ENCODE data around the gene FTL. TPM values are rescaled to one million over a fixed set of nuclear protein-coding genes. Genes with fewer than 3 reads are reported as not detected.

Gene FTL
- total RNA-seq, 1 donor from 2014 or later: 834 TPM

DNA sequence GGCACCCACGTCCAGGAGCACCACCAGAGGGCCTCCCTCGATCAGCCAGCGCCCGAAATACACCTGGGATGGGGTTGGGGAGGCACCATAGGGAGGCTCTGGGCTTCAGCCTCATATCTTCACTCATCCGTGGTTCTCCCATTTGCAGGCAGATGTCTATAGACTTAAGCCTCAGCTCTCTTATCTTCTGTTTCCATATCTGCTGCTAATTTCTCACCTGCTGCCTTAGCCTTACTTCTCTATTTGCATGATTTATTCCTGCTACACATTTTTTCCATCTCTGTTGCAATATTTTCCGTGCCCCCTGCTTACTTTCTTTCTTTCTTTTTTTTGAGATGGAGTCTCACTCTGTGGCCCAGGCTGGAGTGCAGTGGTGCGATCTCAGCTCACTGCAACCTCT, 22.2 kb downstream of the FTL start:
- no peaks in the 10 kb centered on the region for H3K27me3 ChIP-seq (ENCODE audit: low read depth)
- peaks cover 67% of the 10 kb centered on the region for H3K36me3 ChIP-seq
- intact Hi-C loops (cut with micrococcal nuclease): no loop called here
- peak overlapping the region; percentile 12 for H3K27ac ChIP-seq (replicated peaks)
- H3K9me3 ChIP-seq (replicated peaks): no peaks in the 10 kb centered on the region
- TF ChIP-seq, protein P1, sequence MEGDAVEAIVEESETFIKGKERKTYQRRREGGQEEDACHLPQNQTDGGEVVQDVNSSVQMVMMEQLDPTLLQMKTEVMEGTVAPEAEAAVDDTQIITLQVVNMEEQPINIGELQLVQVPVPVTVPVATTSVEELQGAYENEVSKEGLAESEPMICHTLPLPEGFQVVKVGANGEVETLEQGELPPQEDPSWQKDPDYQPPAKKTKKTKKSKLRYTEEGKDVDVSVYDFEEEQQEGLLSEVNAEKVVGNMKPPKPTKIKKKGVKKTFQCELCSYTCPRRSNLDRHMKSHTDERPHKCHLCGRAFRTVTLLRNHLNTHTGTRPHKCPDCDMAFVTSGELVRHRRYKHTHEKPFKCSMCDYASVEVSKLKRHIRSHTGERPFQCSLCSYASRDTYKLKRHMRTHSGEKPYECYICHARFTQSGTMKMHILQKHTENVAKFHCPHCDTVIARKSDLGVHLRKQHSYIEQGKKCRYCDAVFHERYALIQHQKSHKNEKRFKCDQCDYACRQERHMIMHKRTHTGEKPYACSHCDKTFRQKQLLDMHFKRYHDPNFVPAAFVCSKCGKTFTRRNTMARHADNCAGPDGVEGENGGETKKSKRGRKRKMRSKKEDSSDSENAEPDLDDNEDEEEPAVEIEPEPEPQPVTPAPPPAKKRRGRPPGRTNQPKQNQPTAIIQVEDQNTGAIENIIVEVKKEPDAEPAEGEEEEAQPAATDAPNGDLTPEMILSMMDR (IDR thresholded peaks at IDR 0.05; ENCODE audit: borderline replicate concordance): no peak
- H3K4me1 ChIP-seq: peaks cover 48% of the 10 kb centered on the region
- no peak overlapping the region for H3K4me3 ChIP-seq
- DNase-seq: no peak

DNA sequence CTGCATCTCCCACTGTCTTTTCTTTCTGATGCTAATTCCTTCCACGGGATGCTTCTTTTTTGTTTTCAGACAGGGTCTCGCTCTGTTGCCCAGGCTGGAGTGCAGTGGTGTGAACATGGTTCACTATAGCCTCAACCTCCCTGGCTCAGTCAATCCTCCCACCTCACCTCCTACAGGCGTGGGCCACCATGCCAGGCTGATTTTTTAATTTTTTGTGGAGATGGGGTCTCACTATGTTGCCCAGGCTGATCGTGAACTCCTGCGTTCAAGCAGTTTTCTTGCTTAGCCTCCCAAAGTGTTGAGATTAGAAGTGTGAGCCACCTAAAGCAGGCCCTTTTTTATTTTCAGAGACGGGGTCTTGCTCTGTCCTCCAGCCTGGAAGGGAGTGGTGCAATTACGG, 23.2 kb downstream of the FTL start:
- H3K36me3 ChIP-seq: peaks cover 57% of the 10 kb centered on the region
- H3K27me3 ChIP-seq (ENCODE audit: low read depth): no peaks in the 10 kb centered on the region
- no peak overlapping the region for H3K4me3 ChIP-seq
- peak overlapping the region; percentile 91 for H3K27ac ChIP-seq (replicated peaks)
- TF ChIP-seq, protein P1 (IDR thresholded peaks at IDR 0.05; ENCODE audit: borderline replicate concordance): no peak
- intact Hi-C loops (cut with micrococcal nuclease): no loop called here
- peaks cover 54% of the 10 kb centered on the region for H3K4me1 ChIP-seq
- DNase-seq: no peak
- no peaks in the 10 kb centered on the region for H3K9me3 ChIP-seq (replicated peaks)

DNA sequence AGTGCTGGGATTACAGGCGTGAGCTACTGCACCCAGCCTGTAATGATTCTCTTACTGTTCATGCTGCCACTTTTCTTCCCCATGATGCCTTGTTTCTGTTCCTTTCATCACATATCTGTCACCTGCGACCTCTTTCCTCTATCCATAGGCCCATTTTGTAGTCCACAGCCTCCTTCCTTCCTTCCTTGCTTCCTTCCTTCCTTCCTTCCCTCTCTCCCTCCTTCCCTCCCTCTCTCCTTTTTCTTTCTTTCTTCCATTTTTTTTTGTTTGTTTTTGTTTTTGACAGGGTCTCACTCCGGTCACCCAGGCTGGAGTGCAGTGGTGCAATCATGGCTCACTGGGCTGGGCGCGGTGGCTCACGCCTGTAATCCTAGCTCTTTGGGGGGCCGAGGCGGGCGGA, 23.8 kb downstream of the FTL start:
- TF ChIP-seq, protein P1 (IDR thresholded peaks at IDR 0.05; ENCODE audit: borderline replicate concordance): no peak
- intact Hi-C loops (cut with micrococcal nuclease): no loop called here
- H3K4me1 ChIP-seq: peaks cover 53% of the 10 kb centered on the region
- no peak overlapping the region for H3K4me3 ChIP-seq
- H3K36me3 ChIP-seq: peaks cover 51% of the 10 kb centered on the region
- no peak for DNase-seq
- no peaks in the 10 kb centered on the region for H3K27me3 ChIP-seq (ENCODE audit: low read depth)
- H3K9me3 ChIP-seq (replicated peaks): no peaks in the 10 kb centered on the region
- H3K27ac ChIP-seq (replicated peaks): peak overlapping the region; percentile 91

DNA sequence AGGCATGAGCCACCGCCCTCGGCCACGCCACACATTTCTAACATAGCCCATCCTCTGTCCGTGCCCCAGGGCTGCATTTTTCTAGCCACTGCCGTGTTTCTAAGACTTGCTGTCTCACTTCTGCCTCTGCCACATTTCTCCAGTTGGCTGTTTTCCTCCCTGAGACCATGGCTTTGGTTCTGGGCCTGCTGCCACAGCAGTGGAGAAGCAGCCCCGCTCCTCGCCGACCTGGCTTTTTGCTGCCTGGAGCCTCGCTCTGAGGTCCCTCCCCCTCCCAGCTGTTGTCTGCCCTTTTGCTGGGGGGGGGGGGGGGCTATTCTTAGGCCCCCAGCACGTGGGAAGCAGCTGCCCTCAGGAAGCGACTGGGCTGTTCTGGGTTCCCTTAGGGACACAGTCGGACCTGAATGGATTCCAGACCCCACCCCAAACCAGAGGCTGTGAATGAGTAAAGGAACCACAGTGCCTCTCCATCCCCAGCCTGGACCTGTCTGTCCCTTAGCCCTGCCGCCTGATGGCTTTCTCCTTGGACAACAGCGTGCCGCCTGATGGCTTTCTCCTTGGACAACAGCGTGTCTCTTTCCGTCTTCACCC, 24.7 kb downstream of the FTL start:
- TF ChIP-seq, protein P1 (IDR thresholded peaks at IDR 0.05; ENCODE audit: borderline replicate concordance): no peak
- peak; percentile 51 for DNase-seq
- Histone ChIP-seq H3K27ac (replicated peaks) (peak overlapping the region; percentile 91), H3K9me3 (replicated peaks) (no peaks in the 10 kb centered on the region), H3K4me1 (peaks cover 59% of the 10 kb centered on the region), H3K36me3 (peaks cover 42% of the 10 kb centered on the region), H3K27me3 (ENCODE audit: low read depth) (no peaks in the 10 kb centered on the region), H3K4me3 (peak overlapping the region; percentile 72)
- intact Hi-C loops (cut with micrococcal nuclease): no loop called here

DNA sequence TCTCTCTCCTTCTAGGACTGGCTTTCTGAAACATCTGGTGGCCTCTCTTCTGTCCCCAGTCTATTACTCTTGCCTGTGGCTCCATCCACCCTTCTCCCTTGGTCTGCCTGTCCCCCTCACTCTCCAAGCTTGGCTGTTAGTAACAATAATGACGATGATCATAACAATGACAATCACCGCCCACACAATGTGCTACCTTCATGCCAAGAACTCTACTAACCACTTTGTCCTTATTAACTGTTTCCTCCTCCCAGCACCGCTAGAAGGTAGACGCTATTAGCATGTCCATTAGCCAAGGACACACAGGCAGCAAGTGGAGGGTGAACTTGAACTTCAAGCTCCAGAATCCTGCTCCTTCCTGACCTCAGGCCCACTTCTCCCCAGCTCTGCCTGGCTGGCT, 25.3 kb downstream of the FTL start:
- H3K36me3 ChIP-seq: peaks cover 36% of the 10 kb centered on the region
- H3K27me3 ChIP-seq (ENCODE audit: low read depth): no peaks in the 10 kb centered on the region
- intact Hi-C loops (cut with micrococcal nuclease): no loop called here
- H3K27ac ChIP-seq (replicated peaks): peak overlapping the region; percentile 91
- peak overlapping the region; percentile 72 for H3K4me3 ChIP-seq
- H3K4me1 ChIP-seq: peaks cover 64% of the 10 kb centered on the region
- H3K9me3 ChIP-seq (replicated peaks): no peaks in the 10 kb centered on the region
- TF ChIP-seq, protein P1 (IDR thresholded peaks at IDR 0.05; ENCODE audit: borderline replicate concordance): no peak
- DNase-seq: no peak

Measured in left ventricle myocardium inferior (tissue), 1 donor.